Panc1 (cell line): ENCODE data around the gene USP9X.

Experiments
- TCF7L2 ChIP-seq: IDR thresholded peaks from 2 replicates; pipeline ENCODE4 v1.6.1; 2011; ENCODE audit warnings: mild to moderate bottlenecking, low read depth, low read length, inconsistent platforms
- TF ChIP-seq, protein P1 (sequence below): fragments of 450-650 bp; IDR thresholded peaks from 2 replicates; pipeline ENCODE4 v1.5.1; 2017; ENCODE audit warnings: mild to moderate bottlenecking
- TF ChIP-seq, protein P2 (sequence below), 2 experiments: IDR thresholded peaks; 2 replicates each; pipeline ENCODE4 v1.6.1; 2011 to 2012; ENCODE audit warnings: low read depth in 2 of 2, control low read depth in 1 of 2, low read length in 1 of 2, mild to moderate bottlenecking in 1 of 2, moderate library complexity in 1 of 2; ENCODE audit not compliant: insufficient read depth in 1 of 2

- TF ChIP-seq, protein P1, sequence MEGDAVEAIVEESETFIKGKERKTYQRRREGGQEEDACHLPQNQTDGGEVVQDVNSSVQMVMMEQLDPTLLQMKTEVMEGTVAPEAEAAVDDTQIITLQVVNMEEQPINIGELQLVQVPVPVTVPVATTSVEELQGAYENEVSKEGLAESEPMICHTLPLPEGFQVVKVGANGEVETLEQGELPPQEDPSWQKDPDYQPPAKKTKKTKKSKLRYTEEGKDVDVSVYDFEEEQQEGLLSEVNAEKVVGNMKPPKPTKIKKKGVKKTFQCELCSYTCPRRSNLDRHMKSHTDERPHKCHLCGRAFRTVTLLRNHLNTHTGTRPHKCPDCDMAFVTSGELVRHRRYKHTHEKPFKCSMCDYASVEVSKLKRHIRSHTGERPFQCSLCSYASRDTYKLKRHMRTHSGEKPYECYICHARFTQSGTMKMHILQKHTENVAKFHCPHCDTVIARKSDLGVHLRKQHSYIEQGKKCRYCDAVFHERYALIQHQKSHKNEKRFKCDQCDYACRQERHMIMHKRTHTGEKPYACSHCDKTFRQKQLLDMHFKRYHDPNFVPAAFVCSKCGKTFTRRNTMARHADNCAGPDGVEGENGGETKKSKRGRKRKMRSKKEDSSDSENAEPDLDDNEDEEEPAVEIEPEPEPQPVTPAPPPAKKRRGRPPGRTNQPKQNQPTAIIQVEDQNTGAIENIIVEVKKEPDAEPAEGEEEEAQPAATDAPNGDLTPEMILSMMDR: no peak
- TF ChIP-seq, protein P2, sequence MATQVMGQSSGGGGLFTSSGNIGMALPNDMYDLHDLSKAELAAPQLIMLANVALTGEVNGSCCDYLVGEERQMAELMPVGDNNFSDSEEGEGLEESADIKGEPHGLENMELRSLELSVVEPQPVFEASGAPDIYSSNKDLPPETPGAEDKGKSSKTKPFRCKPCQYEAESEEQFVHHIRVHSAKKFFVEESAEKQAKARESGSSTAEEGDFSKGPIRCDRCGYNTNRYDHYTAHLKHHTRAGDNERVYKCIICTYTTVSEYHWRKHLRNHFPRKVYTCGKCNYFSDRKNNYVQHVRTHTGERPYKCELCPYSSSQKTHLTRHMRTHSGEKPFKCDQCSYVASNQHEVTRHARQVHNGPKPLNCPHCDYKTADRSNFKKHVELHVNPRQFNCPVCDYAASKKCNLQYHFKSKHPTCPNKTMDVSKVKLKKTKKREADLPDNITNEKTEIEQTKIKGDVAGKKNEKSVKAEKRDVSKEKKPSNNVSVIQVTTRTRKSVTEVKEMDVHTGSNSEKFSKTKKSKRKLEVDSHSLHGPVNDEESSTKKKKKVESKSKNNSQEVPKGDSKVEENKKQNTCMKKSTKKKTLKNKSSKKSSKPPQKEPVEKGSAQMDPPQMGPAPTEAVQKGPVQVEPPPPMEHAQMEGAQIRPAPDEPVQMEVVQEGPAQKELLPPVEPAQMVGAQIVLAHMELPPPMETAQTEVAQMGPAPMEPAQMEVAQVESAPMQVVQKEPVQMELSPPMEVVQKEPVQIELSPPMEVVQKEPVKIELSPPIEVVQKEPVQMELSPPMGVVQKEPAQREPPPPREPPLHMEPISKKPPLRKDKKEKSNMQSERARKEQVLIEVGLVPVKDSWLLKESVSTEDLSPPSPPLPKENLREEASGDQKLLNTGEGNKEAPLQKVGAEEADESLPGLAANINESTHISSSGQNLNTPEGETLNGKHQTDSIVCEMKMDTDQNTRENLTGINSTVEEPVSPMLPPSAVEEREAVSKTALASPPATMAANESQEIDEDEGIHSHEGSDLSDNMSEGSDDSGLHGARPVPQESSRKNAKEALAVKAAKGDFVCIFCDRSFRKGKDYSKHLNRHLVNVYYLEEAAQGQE (IDR thresholded peaks at IDR 0.05; ENCODE audit: insufficient read depth in 1 of 2, low read depth in 2 of 2, low read length in 1 of 2): no peak
- no peak for TF ChIP-seq TCF7L2
Measured at GRCh38 chrX:41148553-41148952, 63.3 kb downstream of the USP9X start.
